ENCODE measurements around the gene TXNRD2. TPM values are rescaled to one million over a fixed set of nuclear protein-coding genes. Genes with fewer than 3 reads are reported as not detected.

Gene TXNRD2
- total RNA-seq, 1 experiment from 2014 or later, result 19.7 TPM

- no peaks in the 10 kb centered on the region for H3K36me3 ChIP-seq (ENCODE audit: control insufficient read depth in 1 of 2, insufficient read depth in 2 of 2, low read length in 2 of 2)
- no peaks in the 10 kb centered on the region for H3K9me3 ChIP-seq (ENCODE audit: control insufficient read depth in 1 of 2, insufficient read depth in 1 of 2, low read depth in 1 of 2, low read length in 2 of 2)
- H4K20me1 ChIP-seq (ENCODE audit: insufficient read depth), result no peaks in the 10 kb centered on the region
- H3K4me1 ChIP-seq (ENCODE audit: control insufficient read depth in 1 of 2, insufficient read depth in 2 of 2, low read length in 2 of 2), result peaks cover 0 to 12% of the 10 kb centered on the region in 2 experiments; a peak in 1 of 4 replicates
- no peak overlapping the region for H3K4me2 ChIP-seq (ENCODE audit: low read length)
- no peaks in the 10 kb centered on the region for H3K79me2 ChIP-seq (ENCODE audit: insufficient read depth, low read length)
- DNase-seq (ENCODE audit: low read depth, low spot score), result no peak
- no peak overlapping the region for H3K9ac ChIP-seq (ENCODE audit: low read length)
- no peak overlapping the region for H3K27ac ChIP-seq (ENCODE audit: low read depth, low read length)
- H3K27me3 ChIP-seq (ENCODE audit: insufficient read depth, low read length), result no peaks in the 10 kb centered on the region
- POLR2A ChIA-PET, result no interaction called here
- H3K4me3 ChIP-seq (replicated peaks in 1 of 2; ENCODE audit: low read depth in 1 of 2, low read length in 2 of 2), result no peak overlapping the region
- H2AFZ ChIP-seq (ENCODE audit: low read depth, low read length, poor library complexity, severe bottlenecking), result no peak overlapping the region
- H3K9me2 ChIP-seq (ENCODE audit: insufficient read depth), result no peaks in the 10 kb centered on the region
- RAD21 ChIA-PET (ENCODE audit: low non-redundant PET in 1 of 2, low total read pairs in 2 of 2, uncharacterized antibody in 2 of 2, unreplicated experiment in 2 of 2), result no interaction called here
- ATAC-seq, result no peak
- TF ChIP-seq EGR1 (IDR thresholded peaks at IDR 0.05; ENCODE audit: low read depth) (no peak), CTCF (IDR thresholded peaks at IDR 0.05 in 2 of 3, conservative IDR thresholded peaks at IDR 0.05 in 1 of 3; ENCODE audit: borderline replicate concordance in 1 of 3, insufficient read depth in 1 of 3, low read depth in 2 of 3, low read length in 2 of 3) (0 out of 6 replicates have a peak, but pooled peaks of 1 of the 3 experiments have one; percentile 1)
- CTCF ChIA-PET, result interaction anchor here (1.5 kb wide), 1 partner anchor 170 kb away, joined by 6 read pairs; no protein-coding TSS in a partner anchor
- no TSS peak for BruUV-seq (replicated peaks)
- intact Hi-C loops (cut with micrococcal nuclease), result no loop called here
Observed at GRCh38 chr22:19900707-19901436, 40.7 kb downstream of the TXNRD2 start.

- intact Hi-C loops (cut with micrococcal nuclease), result no loop called here
- no TSS peak for BruUV-seq (replicated peaks)
- TF ChIP-seq POLR2A (IDR thresholded peaks at IDR 0.05; ENCODE audit: borderline replicate concordance, extremely low read depth, insufficient read depth, insufficient read length), result no peak
- no peak for TF ChIP-seq MAX (IDR thresholded peaks at IDR 0.05)
- TF ChIP-seq ZFX (IDR thresholded peaks at IDR 0.05), result no peak
- no peak for TF ChIP-seq TCF7L2 (IDR thresholded peaks at IDR 0.05; ENCODE audit: borderline replicate concordance, extremely low read depth, insufficient read depth, insufficient read length)
- TF ChIP-seq FOSL1 (IDR thresholded peaks at IDR 0.05; ENCODE audit: low read depth), result no peak
- no peak for TF ChIP-seq ATF3 (IDR thresholded peaks at IDR 0.05)
- TF ChIP-seq CTCF (IDR thresholded peaks at IDR 0.05 in 2 of 3, conservative IDR thresholded peaks at IDR 0.05 in 1 of 3; ENCODE audit: borderline replicate concordance in 1 of 3, insufficient read depth in 1 of 3, low read depth in 2 of 3, low read length in 2 of 3), result no peak
- no peak for TF ChIP-seq POLR2AphosphoS5 (IDR thresholded peaks at IDR 0.05; ENCODE audit: low read depth, low read length)
- TF ChIP-seq CBX3 (IDR thresholded peaks at IDR 0.05; ENCODE audit: low read depth), result no peak
- TF ChIP-seq SP1 (IDR thresholded peaks at IDR 0.05; ENCODE audit: low read depth), result no peak
- TF ChIP-seq SRF (IDR thresholded peaks at IDR 0.05; ENCODE audit: low read depth), result no peak
- no peak for TF ChIP-seq SIN3A (IDR thresholded peaks at IDR 0.05; ENCODE audit: low read depth)
- no peak for TF ChIP-seq ZNF274 (IDR thresholded peaks at IDR 0.05; ENCODE audit: low read depth, low read length)
Observed at GRCh38 chr22:19898831-19899567, 42.6 kb downstream of the TXNRD2 start.

More at GRCh38 chr22:19898831-19899567, 42.6 kb downstream of the TXNRD2 start:
- no peaks in the 10 kb centered on the region for H3K9me2 ChIP-seq (ENCODE audit: insufficient read depth)
- RAD21 ChIA-PET (ENCODE audit: low non-redundant PET in 1 of 2, low total read pairs in 2 of 2, uncharacterized antibody in 2 of 2, unreplicated experiment in 2 of 2), result no interaction called here
- no peaks in the 10 kb centered on the region for H3K36me3 ChIP-seq (ENCODE audit: control insufficient read depth in 1 of 2, insufficient read depth in 2 of 2, low read length in 2 of 2)
- H3K4me3 ChIP-seq (replicated peaks in 1 of 2; ENCODE audit: low read depth in 1 of 2, low read length in 2 of 2), result no peak overlapping the region
- no peaks in the 10 kb centered on the region for H3K9me3 ChIP-seq (ENCODE audit: control insufficient read depth in 1 of 2, insufficient read depth in 1 of 2, low read depth in 1 of 2, low read length in 2 of 2)
- H3K9ac ChIP-seq (ENCODE audit: low read length), result no peak overlapping the region
- DNase-seq (ENCODE audit: low read depth, low spot score) (no peak), ATAC-seq (no peak)
- CTCF ChIA-PET, result no interaction called here
- no peak overlapping the region for H3K27ac ChIP-seq (ENCODE audit: low read depth, low read length)
- no peaks in the 10 kb centered on the region for H3K79me2 ChIP-seq (ENCODE audit: insufficient read depth, low read length)
- H3K4me1 ChIP-seq (ENCODE audit: control insufficient read depth in 1 of 2, insufficient read depth in 2 of 2, low read length in 2 of 2), result peaks cover 0 to 12% of the 10 kb centered on the region in 2 experiments; a peak in 1 of 4 replicates
- no peak overlapping the region for H2AFZ ChIP-seq (ENCODE audit: low read depth, low read length, poor library complexity, severe bottlenecking)
- H3K4me2 ChIP-seq (ENCODE audit: low read length), result no peak overlapping the region
- H3K27me3 ChIP-seq (ENCODE audit: insufficient read depth, low read length), result no peaks in the 10 kb centered on the region
- no peaks in the 10 kb centered on the region for H4K20me1 ChIP-seq (ENCODE audit: insufficient read depth)
- POLR2A ChIA-PET, result no interaction called here

All from HCT116 (cell line).